Measurements from ENCODE around the gene CCNE1. TPM values are rescaled to one million over a fixed set of nuclear protein-coding genes. Genes with fewer than 3 reads are reported as not detected.
A peak's percentile ranks its signal among the peaks of the same experiment; 100 is the strongest.
"Not testable (repeated sequence)": the region's sequence is repeated elsewhere in the genome, so short reads cannot be mapped to it uniquely, and the experiment has no call there.

Gene CCNE1
- total RNA-seq, 2 experiments from 2014 or later, result 44.9 to 45.3 TPM

DNA sequence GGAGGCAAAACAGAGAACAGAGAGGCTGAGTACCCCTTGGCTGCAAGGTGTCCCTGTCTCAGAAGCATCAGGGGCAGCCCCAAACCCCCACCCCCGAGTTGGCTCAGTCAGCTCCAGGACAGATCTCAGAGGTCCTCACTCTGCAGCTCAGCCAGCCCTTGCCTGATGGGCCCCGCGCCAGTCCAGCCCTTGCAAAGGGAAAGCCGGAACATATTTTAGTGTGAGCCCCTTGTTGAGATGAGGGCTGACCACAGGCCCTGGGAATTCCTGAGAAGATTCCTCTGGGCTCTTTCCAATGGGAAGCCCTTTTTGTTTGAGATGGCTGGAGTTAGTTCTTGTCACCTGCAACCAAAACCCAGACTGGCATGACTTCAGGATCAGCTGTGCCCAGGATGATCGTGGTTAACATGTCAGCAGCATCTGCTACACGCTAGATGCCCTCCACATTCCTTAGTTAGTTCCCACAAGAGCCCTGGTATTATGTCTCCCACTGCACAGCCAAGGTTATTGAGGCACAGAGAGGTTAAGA, 33.9 kb upstream of the CCNE1 start:
- no peaks in the 10 kb centered on the region for H3K27me3 Mint-ChIP-seq
- no peak for DNase-seq
- no peaks in the 10 kb centered on the region for H3K9me3 Mint-ChIP-seq
- no peaks in the 10 kb centered on the region for H3K36me3 Mint-ChIP-seq (ENCODE audit: low read depth)
- H3K4me3 Mint-ChIP-seq, result no peak overlapping the region
- ChIA-PET CTCF (interaction anchor here (0.7 to 0.9 kb wide), 2 partner anchors 11 to 111 kb away, joined by 3 read pairs; no protein-coding TSS in a partner anchor), POLR2A (no interaction called here)
- H3K4me1 Mint-ChIP-seq, result no peaks in the 10 kb centered on the region
- H3K27ac Mint-ChIP-seq, result no peak overlapping the region

DNA sequence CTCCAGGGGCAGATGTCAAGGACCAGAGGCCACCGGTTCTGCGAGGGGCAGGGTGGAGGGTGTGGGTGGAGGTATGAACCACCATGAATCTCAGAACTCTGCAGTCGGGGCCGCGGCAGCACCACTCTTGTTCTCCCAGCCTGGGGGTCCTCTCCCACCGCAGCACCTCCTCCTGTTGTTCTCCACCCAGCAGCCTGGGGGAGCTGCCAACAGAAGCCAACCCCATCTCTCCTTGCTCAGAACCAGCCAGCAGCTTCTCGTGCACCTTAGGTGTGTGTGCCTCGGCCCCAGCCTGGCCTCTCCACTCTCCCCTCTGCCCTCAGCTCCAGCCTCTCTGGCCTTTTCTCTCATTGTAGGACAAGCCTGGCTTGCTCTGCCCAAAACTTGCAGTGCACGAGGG, 31.9 kb upstream of the CCNE1 start:
- Mint-ChIP-seq H3K27me3 (no peaks in the 10 kb centered on the region), H3K27ac (no peak overlapping the region), H3K4me1 (no peaks in the 10 kb centered on the region), H3K4me3 (no peak overlapping the region), H3K9me3 (no peaks in the 10 kb centered on the region), H3K36me3 (ENCODE audit: low read depth) (no peaks in the 10 kb centered on the region)
- CTCF ChIA-PET, result interaction anchor here (1.0 kb wide), 1 partner anchor 11 kb away, joined by 3 read pairs; no protein-coding TSS in a partner anchor
- no peak for DNase-seq
- POLR2A ChIA-PET, result no interaction called here

GRCh38 chr19:29781386-29782259, 30.2 kb upstream of the CCNE1 start:
- H3K27me3 Mint-ChIP-seq, result no peaks in the 10 kb centered on the region
- H3K36me3 Mint-ChIP-seq (ENCODE audit: low read depth), result no peaks in the 10 kb centered on the region
- no peaks in the 10 kb centered on the region for H3K9me3 Mint-ChIP-seq
- POLR2A ChIA-PET, result no interaction called here
- no peak overlapping the region for H3K27ac Mint-ChIP-seq
- H3K4me1 Mint-ChIP-seq, result peaks cover 6% of the 10 kb centered on the region
- DNase-seq, result no peak
- H3K4me3 Mint-ChIP-seq, result no peak overlapping the region
- CTCF ChIA-PET, result interaction anchor here (0.7 kb wide), 1 partner anchor 12 kb away, joined by 3 read pairs; no protein-coding TSS in a partner anchor

- H3K27ac Mint-ChIP-seq, result peak overlapping the region; percentile 69
- DNase-seq, result no peak
- H3K9me3 Mint-ChIP-seq, result no peaks in the 10 kb centered on the region
- ChIA-PET CTCF (interaction anchor here (0.7 kb wide), 1 partner anchor 11 kb away, joined by 3 read pairs; no protein-coding TSS in a partner anchor), POLR2A (no interaction called here)
- no peak overlapping the region for H3K4me3 Mint-ChIP-seq
- peaks cover 6% of the 10 kb centered on the region for H3K4me1 Mint-ChIP-seq
- H3K36me3 Mint-ChIP-seq (ENCODE audit: low read depth), result no peaks in the 10 kb centered on the region
- H3K27me3 Mint-ChIP-seq, result no peaks in the 10 kb centered on the region
Measured at GRCh38 chr19:29782260-29782580, 29.6 kb upstream of the CCNE1 start.

GRCh38 chr19:29783627-29784190, 28.1 kb upstream of the CCNE1 start:
- Mint-ChIP-seq H3K4me3 (no peak overlapping the region), H3K36me3 (ENCODE audit: low read depth) (no peaks in the 10 kb centered on the region), H3K27ac (no peak overlapping the region), H3K27me3 (no peaks in the 10 kb centered on the region), H3K4me1 (peaks cover 6% of the 10 kb centered on the region), H3K9me3 (no peaks in the 10 kb centered on the region)
- no peak for DNase-seq
- ChIA-PET CTCF (no interaction called here), POLR2A (no interaction called here)

- no peak for DNase-seq
- Mint-ChIP-seq H3K27ac (no peak overlapping the region), H3K36me3 (ENCODE audit: low read depth) (no peaks in the 10 kb centered on the region), H3K4me1 (peaks cover 6% of the 10 kb centered on the region), H3K9me3 (no peaks in the 10 kb centered on the region), H3K27me3 (no peaks in the 10 kb centered on the region), H3K4me3 (no peak overlapping the region)
- POLR2A ChIA-PET, result no interaction called here
- CTCF ChIA-PET, result no interaction called here
Measured at GRCh38 chr19:29784598-29785223, 27.1 kb upstream of the CCNE1 start.

GRCh38 chr19:29785360-29785759, 26.4 kb upstream of the CCNE1 start:
- H3K27me3 Mint-ChIP-seq, result no peaks in the 10 kb centered on the region
- ChIA-PET POLR2A (no interaction called here), CTCF (interaction anchor here (0.8 to 1.0 kb wide), 2 partner anchors 17 to 33 kb away, joined by 3 to 5 read pairs; no protein-coding TSS in a partner anchor)
- no peak overlapping the region for H3K27ac Mint-ChIP-seq
- H3K9me3 Mint-ChIP-seq, result no peaks in the 10 kb centered on the region
- H3K4me1 Mint-ChIP-seq, result peaks cover 8% of the 10 kb centered on the region
- no peak for DNase-seq
- H3K4me3 Mint-ChIP-seq, result no peak overlapping the region
- H3K36me3 Mint-ChIP-seq (ENCODE audit: low read depth), result no peaks in the 10 kb centered on the region

DNA sequence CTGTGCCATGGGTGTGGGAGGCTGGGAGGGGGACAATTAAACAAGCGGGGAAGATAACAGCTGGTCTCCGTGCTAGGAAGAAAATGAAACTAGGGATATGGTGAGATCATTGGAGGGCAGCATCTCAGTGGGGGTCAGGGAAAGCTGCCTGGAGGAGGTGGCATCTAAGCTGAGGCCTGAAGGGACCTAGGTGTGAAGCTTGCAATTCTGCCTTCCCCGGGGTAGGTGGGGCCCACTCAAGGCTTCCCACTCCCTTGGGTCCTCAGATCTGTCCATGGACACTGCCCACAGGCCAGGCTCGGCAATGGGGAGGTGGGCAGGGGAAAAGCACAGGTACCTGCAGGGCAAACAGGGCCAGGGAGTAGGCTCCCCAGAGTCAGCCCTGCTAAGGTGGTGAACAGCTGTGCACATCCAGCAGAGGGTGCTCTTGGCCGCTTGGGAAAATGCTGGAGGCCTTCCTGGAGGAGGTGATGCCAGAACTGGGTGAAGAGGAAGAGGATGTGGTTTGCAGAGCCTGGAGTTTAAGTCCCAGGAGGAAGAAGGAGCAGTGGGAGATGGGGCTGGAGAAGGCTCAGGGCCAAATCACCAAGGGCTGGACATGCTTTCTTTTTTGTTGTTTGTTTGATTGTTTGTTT, 25.7 kb upstream of the CCNE1 start:
- Mint-ChIP-seq H3K4me3 (no peak overlapping the region), H3K9me3 (no peaks in the 10 kb centered on the region), H3K4me1 (peaks cover 8% of the 10 kb centered on the region), H3K27me3 (no peaks in the 10 kb centered on the region), H3K36me3 (ENCODE audit: low read depth) (no peaks in the 10 kb centered on the region), H3K27ac (no peak overlapping the region)
- peak; percentile 26 for DNase-seq
- CTCF ChIA-PET, result interaction anchor here (0.6 to 1.1 kb wide), 4 partner anchors 16 to 73 kb away, joined by 3 to 5 read pairs (median 4); no protein-coding TSS in a partner anchor
- POLR2A ChIA-PET, result no interaction called here

GRCh38 chr19:29787281-29787680, 24.5 kb upstream of the CCNE1 start:
- CTCF ChIA-PET, result interaction anchor here (1.3 kb wide), 1 partner anchor 27 kb away, joined by 3 read pairs; no protein-coding TSS in a partner anchor
- Mint-ChIP-seq H3K4me1 (peaks cover 8% of the 10 kb centered on the region), H3K27ac (no peak overlapping the region), H3K9me3 (no peaks in the 10 kb centered on the region), H3K4me3 (no peak overlapping the region), H3K27me3 (no peaks in the 10 kb centered on the region), H3K36me3 (ENCODE audit: low read depth) (no peaks in the 10 kb centered on the region)
- no peak for DNase-seq
- POLR2A ChIA-PET, result no interaction called here

DNA sequence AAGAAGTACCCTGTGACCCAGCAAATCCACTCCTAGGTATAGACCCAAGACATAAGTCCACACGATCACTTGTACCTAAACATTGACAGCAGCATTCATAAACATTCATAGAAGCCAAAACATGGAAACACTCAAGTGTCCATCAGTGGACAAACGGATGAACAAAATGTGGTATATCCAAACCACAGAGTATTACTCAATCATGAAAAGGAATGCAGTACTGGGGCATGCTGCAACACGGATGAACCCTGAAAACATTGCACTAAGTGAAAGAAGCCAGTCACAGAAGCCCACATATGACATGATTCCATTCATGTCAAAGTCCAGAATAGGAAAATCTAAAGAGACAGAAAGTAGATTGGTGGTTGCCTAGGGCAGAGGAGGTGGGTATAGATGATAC, 22.8 kb upstream of the CCNE1 start:
- ChIA-PET CTCF (interaction anchor here (1.6 kb wide), 1 partner anchor 11 kb away, joined by 3 read pairs; no protein-coding TSS in a partner anchor), POLR2A (no interaction called here)
- H3K4me3 Mint-ChIP-seq, result no peak overlapping the region
- H3K9me3 Mint-ChIP-seq, result no peaks in the 10 kb centered on the region
- no peak for DNase-seq
- peaks cover 10% of the 10 kb centered on the region for H3K4me1 Mint-ChIP-seq
- no peak overlapping the region for H3K27ac Mint-ChIP-seq
- no peaks in the 10 kb centered on the region for H3K27me3 Mint-ChIP-seq
- H3K36me3 Mint-ChIP-seq (ENCODE audit: low read depth), result no peaks in the 10 kb centered on the region

DNA sequence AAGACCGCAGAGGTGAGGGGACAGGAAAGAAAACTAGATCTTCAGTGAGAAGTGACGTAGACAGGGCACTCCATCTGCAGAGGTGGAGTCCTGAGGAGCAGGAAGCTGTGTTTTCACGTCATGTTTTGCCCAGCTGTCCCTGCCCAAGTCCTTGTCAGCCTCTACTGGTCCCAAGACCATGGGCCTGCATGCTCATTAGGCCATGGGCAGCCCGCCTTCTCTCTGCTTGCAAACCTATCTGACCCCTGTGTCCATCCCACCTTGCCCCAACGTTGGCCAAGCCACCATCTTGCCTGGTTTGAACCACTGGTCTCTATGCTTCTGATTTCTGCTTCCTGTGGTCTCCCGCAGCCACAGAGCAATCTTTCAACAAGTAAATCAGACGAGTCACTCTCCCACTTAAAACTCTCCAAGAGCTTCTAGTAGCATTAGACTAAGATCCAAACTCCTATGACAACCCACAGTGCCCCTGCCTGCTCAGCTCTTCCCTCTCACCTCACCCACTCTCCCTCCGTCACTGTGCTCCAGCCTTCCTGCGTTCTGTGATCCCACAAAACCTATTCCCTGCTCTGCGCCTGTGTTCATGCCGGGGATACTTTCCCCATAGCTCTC, 18.6 kb upstream of the CCNE1 start:
- no peak for DNase-seq
- Mint-ChIP-seq H3K4me3 (no peak overlapping the region), H3K36me3 (ENCODE audit: low read depth) (no peaks in the 10 kb centered on the region), H3K27me3 (no peaks in the 10 kb centered on the region), H3K4me1 (peaks cover 4% of the 10 kb centered on the region), H3K9me3 (no peaks in the 10 kb centered on the region), H3K27ac (no peak overlapping the region)
- CTCF ChIA-PET, result interaction anchor here (0.7 to 1.4 kb wide), 4 partner anchors 11 to 41 kb away, joined by 3 to 6 read pairs (median 4); no protein-coding TSS in a partner anchor
- POLR2A ChIA-PET, result no interaction called here

- H3K4me3 Mint-ChIP-seq; H3K4me1 Mint-ChIP-seq; H3K9me3 Mint-ChIP-seq; POLR2A ChIA-PET; H3K27ac Mint-ChIP-seq; H3K27me3 Mint-ChIP-seq; DNase-seq; H3K36me3 Mint-ChIP-seq (ENCODE audit: low read depth): not testable (repeated sequence)
- CTCF ChIA-PET, result interaction anchor here (1.2 to 1.4 kb wide), 2 partner anchors 34 to 42 kb away, joined by 6 read pairs; no protein-coding TSS in a partner anchor
Measured at GRCh38 chr19:29794490-29794889, 17.3 kb upstream of the CCNE1 start.

Data from activated CD4-positive, alpha-beta T cell treated with anti-CD3 and anti-CD28 coated beads, Interleukin-2, amount 10 ng/mL, durations not matched to agents 7 days and 5 days (primary cell).